Neural progenitor cell (in vitro differentiated cells): ENCODE data around the gene APH1B. TPM values are rescaled to one million over a fixed set of nuclear protein-coding genes. Genes with fewer than 3 reads are reported as not detected.
A peak's percentile ranks its signal among the peaks of the same experiment; 100 is the strongest.
"Not testable (repeated sequence)": the region's sequence is repeated elsewhere in the genome, so short reads cannot be mapped to it uniquely, and the experiment has no call there.

Experiments used
- DNase-seq: peaks from one replicate; pipeline ENCODE4 v3.0.0-alpha.2; 2016; ENCODE audit warnings: low spot score
- H2AFZ ChIP-seq: fragments of 200-600 bp; sonication (generic); replicated peaks from 2 replicates; pipeline ENCODE4 v1.6.1; 2016; ENCODE audit warnings: antibody characterized with exemption
- H3F3A ChIP-seq: fragments of 200-600 bp; sonication (generic); 2 replicates; pipeline ENCODE4 v1.6.1; 2016; ENCODE audit warnings: antibody characterized with exemption, low read depth
- H3K27ac ChIP-seq: fragments of 200-600 bp; sonication (generic); 2 replicates; pipeline ENCODE4 v1.5.1; 2016; ENCODE audit warnings: mild to moderate bottlenecking
- H3K27me3 ChIP-seq: fragments of 200-600 bp; sonication (generic); 2 replicates; pipeline ENCODE4 v1.6.1; 2016; ENCODE audit warnings: mild to moderate bottlenecking, moderate library complexity
- H3K36me3 ChIP-seq: fragments of 200-600 bp; sonication (generic); 2 replicates; pipeline ENCODE4 v1.5.1; 2016
- H3K4me1 ChIP-seq: fragments of 200-600 bp; sonication (generic); 2 replicates; pipeline ENCODE4 v1.6.1; 2016; ENCODE audit warnings: mixed run types
- H3K4me2 ChIP-seq: fragments of 200-600 bp; sonication (generic); 2 replicates; pipeline ENCODE4 v1.6.1; 2016
- H3K4me3 ChIP-seq: fragments of 200-600 bp; sonication (generic); 2 replicates; pipeline ENCODE4 v1.5.1; 2016
- H3K79me2 ChIP-seq: fragments of 200-600 bp; sonication (generic); 2 replicates; pipeline ENCODE4 v1.6.1; 2016; ENCODE audit warnings: low read depth
- H3K9ac ChIP-seq: fragments of 200-600 bp; sonication (generic); 2 replicates; pipeline ENCODE4 v1.6.1; 2016
- H3K9me3 ChIP-seq: fragments of 200-600 bp; sonication (generic); 2 replicates; pipeline ENCODE4 v1.5.1; 2016; ENCODE audit warnings: low read depth
- H4K20me1 ChIP-seq: fragments of 200-600 bp; sonication (generic); 2 replicates; pipeline ENCODE4 v1.6.1; 2016; ENCODE audit warnings: low read depth
- H3K27ac Mint-ChIP-seq: 3 replicates; pipeline ENCODE4 v1.8.0; 2021; ENCODE audit warnings: mixed read lengths
- H3K27me3 Mint-ChIP-seq: 2 replicates; pipeline ENCODE4 v1.8.0; 2022; ENCODE audit warnings: low read depth, mild to moderate bottlenecking, inconsistent platforms, moderate library complexity, mixed read lengths; ENCODE audit not compliant: insufficient read depth
- H3K36me3 Mint-ChIP-seq: 3 replicates; pipeline ENCODE4 v1.8.0; 2021; ENCODE audit warnings: mixed read lengths
- H3K4me1 Mint-ChIP-seq: 3 replicates; pipeline ENCODE4 v1.8.0; 2021; ENCODE audit warnings: mixed read lengths
- H3K4me3 Mint-ChIP-seq: 3 replicates; pipeline ENCODE4 v1.8.0; 2021; ENCODE audit warnings: mild to moderate bottlenecking, moderate library complexity, mixed read lengths
- H3K9me3 Mint-ChIP-seq: 3 replicates; pipeline ENCODE4 v1.8.0; 2020; ENCODE audit warnings: mixed read lengths
- CTCF ChIP-seq: fragments of 200-600 bp; sonication (generic); IDR thresholded peaks from 2 replicates; pipeline ENCODE4 v1.5.1; 2017; ENCODE audit warnings: antibody characterized with exemption, mild to moderate bottlenecking
- EZH2 ChIP-seq: fragments of 200-600 bp; sonication (generic); IDR thresholded peaks from 2 replicates; pipeline ENCODE4 v1.6.1; 2017; ENCODE audit warnings: antibody characterized with exemption, mild to moderate bottlenecking, moderate library complexity
- EZH2phosphoT487 ChIP-seq: fragments of 200-600 bp; sonication (generic); IDR thresholded peaks from 2 replicates; pipeline ENCODE4 v1.6.1; 2017; ENCODE audit warnings: antibody characterized with exemption
- total RNA-seq: library from RNA; depleted of rRNA; stranded (reverse); fragments of >200 nt; gene quantifications from 2 replicates; pipeline ENCODE4 v1.2.3, GENCODE V29; 2015; ENCODE audit warnings: low replicate concordance

The APH1B gene
- total RNA-seq, 1 donor from 2014 or later: 4.0 TPM

- Mint-ChIP-seq H3K9me3 (peaks cover 2% of the 10 kb centered on the region), H3K4me3 (no peak overlapping the region), H3K4me1 (peaks cover 47% of the 10 kb centered on the region), H3K36me3 (peaks cover 2% of the 10 kb centered on the region), H3K27ac (no peak overlapping the region), H3K27me3 (peaks cover 22% of the 10 kb centered on the region)
- peaks cover 3% of the 10 kb centered on the region for H4K20me1 ChIP-seq
- H3F3A ChIP-seq: no peaks in the 10 kb centered on the region
- peaks cover 40% of the 10 kb centered on the region for H3K4me1 ChIP-seq
- no peak overlapping the region for H3K4me3 ChIP-seq
- TF ChIP-seq CTCF: no peak
- TF ChIP-seq EZH2phosphoT487: no peak
- no peak for TF ChIP-seq EZH2
- no peaks in the 10 kb centered on the region for H3K36me3 ChIP-seq
- peaks cover 65% of the 10 kb centered on the region for H3K27me3 ChIP-seq
- no peaks in the 10 kb centered on the region for H3K79me2 ChIP-seq
- H3K9ac ChIP-seq: no peak overlapping the region
- no peaks in the 10 kb centered on the region for H3K9me3 ChIP-seq
- H2AFZ ChIP-seq: no peak overlapping the region
- H3K27ac ChIP-seq: no peak overlapping the region
- H3K4me2 ChIP-seq: no peak overlapping the region
- DNase-seq: no peak
These were observed 64.5 kb downstream of the APH1B start for GRCh38 chr15:63341898-63342297.

- Mint-ChIP-seq H3K4me1 (peaks cover 58% of the 10 kb centered on the region), H3K4me3 (peak overlapping the region; percentile 25), H3K27me3 (peaks cover 22% of the 10 kb centered on the region)
- H4K20me1 ChIP-seq, H2AFZ ChIP-seq, H3F3A ChIP-seq, H3K9me3 Mint-ChIP-seq, H3K36me3 Mint-ChIP-seq, H3K27ac Mint-ChIP-seq, H3K9me3 ChIP-seq, H3K36me3 ChIP-seq, H3K9ac ChIP-seq, H3K27ac ChIP-seq, H3K4me3 ChIP-seq, H3K79me2 ChIP-seq: not testable (repeated sequence)
- peaks cover 65% of the 10 kb centered on the region for H3K27me3 ChIP-seq
- TF ChIP-seq EZH2phosphoT487: peak; percentile 11
- DNase-seq: peak; percentile 72
- H3K4me1 ChIP-seq: peaks cover 46% of the 10 kb centered on the region
- peak overlapping the region; percentile 24 for H3K4me2 ChIP-seq
These were observed 65.7 kb downstream of the APH1B start for GRCh38 chr15:63342996-63343562.

GRCh38 chr15:63344731-63345390 is 67.5 kb downstream of the APH1B start:
- Histone ChIP-seq H2AFZ (no peak overlapping the region), H3K4me1 (peaks cover 46% of the 10 kb centered on the region), H3F3A (no peaks in the 10 kb centered on the region), H3K27ac (no peak overlapping the region), H3K79me2 (no peaks in the 10 kb centered on the region), H3K4me2 (no peak overlapping the region), H3K4me3 (no peak overlapping the region), H3K27me3 (peaks cover 52% of the 10 kb centered on the region), H3K36me3 (no peaks in the 10 kb centered on the region), H3K9ac (no peak overlapping the region), H3K9me3 (no peaks in the 10 kb centered on the region), H4K20me1 (peaks cover 3% of the 10 kb centered on the region)
- peaks cover 64% of the 10 kb centered on the region for H3K4me1 Mint-ChIP-seq
- no peaks in the 10 kb centered on the region for H3K36me3 Mint-ChIP-seq
- DNase-seq: no peak
- no peak for TF ChIP-seq CTCF
- no peak for TF ChIP-seq EZH2
- TF ChIP-seq EZH2phosphoT487: no peak
- H3K4me3 Mint-ChIP-seq: no peak overlapping the region
- no peak overlapping the region for H3K27ac Mint-ChIP-seq
- peaks cover 2% of the 10 kb centered on the region for H3K9me3 Mint-ChIP-seq
- peaks cover 25% of the 10 kb centered on the region for H3K27me3 Mint-ChIP-seq

- Mint-ChIP-seq H3K9me3 (peaks cover 2% of the 10 kb centered on the region), H3K4me3 (no peak overlapping the region), H3K36me3 (no peaks in the 10 kb centered on the region), H3K27ac (no peak overlapping the region), H3K27me3 (peaks cover 21% of the 10 kb centered on the region), H3K4me1 (peaks cover 59% of the 10 kb centered on the region)
- Histone ChIP-seq H3K27ac (no peak overlapping the region), H3K36me3 (no peaks in the 10 kb centered on the region), H3K9ac (no peak overlapping the region), H3K4me3 (no peak overlapping the region), H3K79me2 (no peaks in the 10 kb centered on the region), H3K4me1 (peaks cover 42% of the 10 kb centered on the region), H3F3A (no peaks in the 10 kb centered on the region), H3K4me2 (no peak overlapping the region), H3K9me3 (no peaks in the 10 kb centered on the region), H3K27me3 (peaks cover 47% of the 10 kb centered on the region), H2AFZ (no peak overlapping the region), H4K20me1 (peaks cover 3% of the 10 kb centered on the region)
- TF ChIP-seq EZH2phosphoT487 (no peak), EZH2 (no peak), CTCF (no peak)
- no peak for DNase-seq
These were observed 68.0 kb downstream of the APH1B start for GRCh38 chr15:63345391-63345752.
